Suprapubic skin (tissue), 4 donors: ENCODE data around the gene PLCL1. TPM values are rescaled to one million over a fixed set of nuclear protein-coding genes. Genes with fewer than 3 reads are reported as not detected.

ENCODE experiments used
- DNase-seq, 2 donors: peaks; one replicate each; pipeline ENCODE4 v3.0.0-alpha.2; 2019; ENCODE audit warnings: low spot score in 2 of 2
- H3K27ac ChIP-seq: fragments of 200-600 bp; sonication (generic); one replicate; pipeline ENCODE4 v1.5.1; 2019
- H3K27me3 ChIP-seq: fragments of 200-600 bp; sonication (generic); one replicate; pipeline ENCODE4 v1.5.1; 2019
- H3K36me3 ChIP-seq: fragments of 200-600 bp; sonication (generic); one replicate; pipeline ENCODE4 v1.5.1; 2019
- H3K4me1 ChIP-seq: fragments of 200-600 bp; sonication (generic); one replicate; pipeline ENCODE4 v1.5.1; 2019
- H3K4me3 ChIP-seq: fragments of 200-600 bp; sonication (generic); one replicate; pipeline ENCODE4 v1.5.1; 2019; ENCODE audit warnings: mild to moderate bottlenecking
- H3K9me3 ChIP-seq: fragments of 200-600 bp; sonication (generic); one replicate; pipeline ENCODE4 v1.5.1; 2019
- EP300 ChIP-seq: sonication (generic); formaldehyde crosslinking; IDR thresholded peaks from one replicate; pipeline ENCODE4 v1.6.1; 2017; ENCODE audit warnings: antibody characterized with exemption
- POLR2A ChIP-seq, 2 donors: fragments of 450-650 bp; IDR thresholded peaks; one replicate each; pipeline ENCODE4 v1.6.1; 2017; ENCODE audit warnings: antibody characterized with exemption in 2 of 2, mild to moderate bottlenecking in 2 of 2, moderate library complexity in 2 of 2
- POLR2AphosphoS5 ChIP-seq, 3 donors: sonication (generic); formaldehyde crosslinking; IDR thresholded peaks; one replicate each; pipeline ENCODE4 v1.6.1; 2017; ENCODE audit warnings: antibody characterized with exemption in 3 of 3
- WGBS: methylation state at CpG from one replicate; pipeline ENCODE4 v1.1.5; 2018; 5-methylcytosine and 5-hydroxymethylcytosine counted together
- total RNA-seq, 4 donors: library from RNA; depleted of rRNA; stranded (reverse); fragments of >200 nt; gene quantifications; one replicate each; pipeline ENCODE4 v1.1.0, GENCODE V29; 2016
- TF ChIP-seq, protein P1 (sequence below), 2 donors: fragments of 200-600 bp in 1 of 2; fragments of 450-650 bp in 1 of 2; sonication (generic) in 1 of 2; IDR thresholded peaks; one replicate each; pipeline ENCODE4 v1.5.1; 2016 to 2019; ENCODE audit warnings: antibody characterized with exemption in 2 of 2, mild to moderate bottlenecking in 1 of 2, moderate library complexity in 1 of 2

The PLCL1 gene
- total RNA-seq, 4 donors from 2014 or later: 2.4 to 2.6 (median 2.5) TPM

DNA sequence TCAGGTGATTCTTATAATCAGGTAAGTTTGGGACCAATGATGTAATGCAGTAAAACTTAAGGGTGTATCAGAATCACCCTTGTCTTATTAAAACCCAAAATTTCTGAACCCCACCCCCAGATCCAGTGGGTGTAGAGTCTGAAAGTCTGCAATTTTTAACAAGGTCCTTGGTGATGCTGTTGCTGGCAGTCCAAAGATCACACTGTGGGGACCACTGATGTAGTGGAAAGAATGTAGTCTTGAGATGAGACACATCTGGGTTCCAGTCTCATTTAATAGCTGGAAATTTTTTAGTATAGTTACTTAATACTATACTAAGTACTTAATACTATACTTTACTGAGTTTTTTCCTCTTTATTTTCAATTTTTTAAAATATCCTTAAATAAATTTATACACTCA lies 258.4 kb downstream of the PLCL1 start:
- TF ChIP-seq, protein P1, sequence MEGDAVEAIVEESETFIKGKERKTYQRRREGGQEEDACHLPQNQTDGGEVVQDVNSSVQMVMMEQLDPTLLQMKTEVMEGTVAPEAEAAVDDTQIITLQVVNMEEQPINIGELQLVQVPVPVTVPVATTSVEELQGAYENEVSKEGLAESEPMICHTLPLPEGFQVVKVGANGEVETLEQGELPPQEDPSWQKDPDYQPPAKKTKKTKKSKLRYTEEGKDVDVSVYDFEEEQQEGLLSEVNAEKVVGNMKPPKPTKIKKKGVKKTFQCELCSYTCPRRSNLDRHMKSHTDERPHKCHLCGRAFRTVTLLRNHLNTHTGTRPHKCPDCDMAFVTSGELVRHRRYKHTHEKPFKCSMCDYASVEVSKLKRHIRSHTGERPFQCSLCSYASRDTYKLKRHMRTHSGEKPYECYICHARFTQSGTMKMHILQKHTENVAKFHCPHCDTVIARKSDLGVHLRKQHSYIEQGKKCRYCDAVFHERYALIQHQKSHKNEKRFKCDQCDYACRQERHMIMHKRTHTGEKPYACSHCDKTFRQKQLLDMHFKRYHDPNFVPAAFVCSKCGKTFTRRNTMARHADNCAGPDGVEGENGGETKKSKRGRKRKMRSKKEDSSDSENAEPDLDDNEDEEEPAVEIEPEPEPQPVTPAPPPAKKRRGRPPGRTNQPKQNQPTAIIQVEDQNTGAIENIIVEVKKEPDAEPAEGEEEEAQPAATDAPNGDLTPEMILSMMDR (IDR thresholded peaks at IDR 0.05): no peak
- TF ChIP-seq POLR2A (IDR thresholded peaks at IDR 0.05) (no peak), EP300 (no peak), POLR2AphosphoS5 (IDR thresholded peaks at IDR 0.05) (no peak)
- no peak overlapping the region for H3K4me3 ChIP-seq
- no peak for DNase-seq
- no peaks in the 10 kb centered on the region for H3K36me3 ChIP-seq
- no peaks in the 10 kb centered on the region for H3K9me3 ChIP-seq
- H3K27me3 ChIP-seq: no peaks in the 10 kb centered on the region
- H3K4me1 ChIP-seq: no peaks in the 10 kb centered on the region
- H3K27ac ChIP-seq: no peak overlapping the region

DNA sequence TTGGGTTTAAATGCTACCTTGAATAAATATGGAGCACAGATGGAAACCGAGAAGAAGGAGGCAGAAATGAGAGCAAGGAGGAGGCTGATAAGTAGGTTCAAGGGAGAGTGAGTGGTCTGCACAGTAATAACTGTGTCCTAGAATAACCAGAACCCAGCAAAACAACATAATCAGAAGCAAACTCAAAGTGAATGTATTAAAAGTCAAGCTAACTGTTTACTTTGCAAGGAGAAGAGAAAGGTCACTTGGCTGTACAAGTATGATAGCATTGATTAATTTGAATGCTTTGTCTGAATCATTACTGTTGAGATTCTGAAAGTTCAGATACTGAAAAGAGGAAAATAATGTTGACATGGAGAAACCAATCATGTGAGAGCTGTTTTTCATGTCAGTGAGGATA lies 258.8 kb downstream of the PLCL1 start:
- no peaks in the 10 kb centered on the region for H3K9me3 ChIP-seq
- no peaks in the 10 kb centered on the region for H3K27me3 ChIP-seq
- DNase-seq: no peak
- H3K4me1 ChIP-seq: no peaks in the 10 kb centered on the region
- 84% methylated on average over 1 of the region's 1 CpG for WGBS
- no peaks in the 10 kb centered on the region for H3K36me3 ChIP-seq
- TF ChIP-seq POLR2AphosphoS5 (IDR thresholded peaks at IDR 0.05): no peak
- TF ChIP-seq, protein P1 (IDR thresholded peaks at IDR 0.05): no peak
- TF ChIP-seq EP300: no peak
- no peak for TF ChIP-seq POLR2A (IDR thresholded peaks at IDR 0.05)
- no peak overlapping the region for H3K4me3 ChIP-seq
- H3K27ac ChIP-seq: no peak overlapping the region

- TF ChIP-seq, protein P1 (IDR thresholded peaks at IDR 0.05): no peak
- TF ChIP-seq POLR2AphosphoS5 (IDR thresholded peaks at IDR 0.05) (no peak), POLR2A (IDR thresholded peaks at IDR 0.05) (no peak), EP300 (no peak)
- Histone ChIP-seq H3K4me3 (no peak overlapping the region), H3K36me3 (no peaks in the 10 kb centered on the region), H3K4me1 (no peaks in the 10 kb centered on the region), H3K27me3 (no peaks in the 10 kb centered on the region), H3K27ac (no peak overlapping the region), H3K9me3 (no peaks in the 10 kb centered on the region)
- no peak for DNase-seq
- 60% methylated on average over 1 of the region's 1 CpG for WGBS
Observed at GRCh38 chr2:198065322-198065721, 260.9 kb downstream of the PLCL1 start.

DNA sequence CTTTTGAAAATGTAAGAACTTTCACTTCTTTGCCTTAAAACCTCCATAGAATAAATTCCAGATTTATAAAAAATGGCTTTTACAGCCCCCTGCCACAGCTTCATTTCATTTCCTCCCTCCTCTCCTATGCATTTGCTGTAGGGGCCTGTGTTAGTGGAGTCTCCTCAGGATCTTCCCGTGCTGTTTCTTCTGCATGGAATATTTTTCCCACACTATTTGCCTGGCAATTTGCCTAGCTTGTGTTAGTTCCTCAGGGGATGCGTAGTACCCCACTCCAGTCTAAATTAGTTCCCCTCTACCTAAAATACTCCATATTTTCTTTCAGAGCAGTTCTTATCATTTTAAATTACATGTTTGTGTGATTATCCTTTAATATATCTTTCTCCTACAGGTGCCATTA lies 262.2 kb downstream of the PLCL1 start:
- TF ChIP-seq POLR2AphosphoS5 (IDR thresholded peaks at IDR 0.05) (no peak), EP300 (no peak), POLR2A (IDR thresholded peaks at IDR 0.05) (no peak)
- TF ChIP-seq, protein P1 (IDR thresholded peaks at IDR 0.05): no peak
- Histone ChIP-seq H3K27me3 (no peaks in the 10 kb centered on the region), H3K36me3 (no peaks in the 10 kb centered on the region), H3K4me3 (no peak overlapping the region), H3K27ac (no peak overlapping the region), H3K9me3 (no peaks in the 10 kb centered on the region), H3K4me1 (no peaks in the 10 kb centered on the region)
- no peak for DNase-seq
- 85% methylated on average over 2 of the region's 2 CpGs for whole genome bisulfite sequencing

GRCh38 chr2:198072655-198073054 lies 268.3 kb downstream of the PLCL1 start:
- DNase-seq: no peak
- Histone ChIP-seq H3K27ac (no peak overlapping the region), H3K27me3 (no peaks in the 10 kb centered on the region), H3K36me3 (no peaks in the 10 kb centered on the region), H3K4me3 (no peak overlapping the region), H3K4me1 (no peaks in the 10 kb centered on the region), H3K9me3 (no peaks in the 10 kb centered on the region)
- no peak for TF ChIP-seq POLR2AphosphoS5 (IDR thresholded peaks at IDR 0.05)
- TF ChIP-seq POLR2A (IDR thresholded peaks at IDR 0.05): no peak
- TF ChIP-seq EP300: no peak
- TF ChIP-seq, protein P1 (IDR thresholded peaks at IDR 0.05): no peak
